ENCODE results near the gene MUC4. TPM values are rescaled to one million over a fixed set of nuclear protein-coding genes. Genes with fewer than 3 reads are reported as not detected.

MUC4 gene
- total and polyA plus RNA-seq, 7 donors: under 0.01 to 195 (median 7.4) TPM; not detected in 1

GRCh38 chr3:195753581-195753980 lies 58.1 kb downstream of the MUC4 start:
- Histone ChIP-seq H3K4me3 (no peak overlapping the region), H3K4me1 (peaks cover 0 to 4% (median 0%) of the 10 kb centered on the region in 4 donors), H3K9me3 (no peaks in the 10 kb centered on the region), H3K36me3 (no peaks in the 10 kb centered on the region), H3K27me3 (peaks cover 4 to 21% (median 4%) of the 10 kb centered on the region in 3 donors), H3K27ac (no peak overlapping the region)
- TF ChIP-seq EP300 (IDR thresholded peaks at IDR 0.05) (no peak), CTCF (IDR thresholded peaks at IDR 0.05) (no peak), POLR2A (IDR thresholded peaks at IDR 0.05) (no peak), POLR2AphosphoS5 (IDR thresholded peaks at IDR 0.05) (no peak)
- intact Hi-C loops (cut with DNase I): no loop called here
- no peak for DNase-seq
- WGBS, 2 donors: 85 to 90% methylated on average over 14 of the region's 14 CpGs

GRCh38 chr3:195752546-195753331 lies 59.0 kb downstream of the MUC4 start:
- Histone ChIP-seq H3K9me3 (no peaks in the 10 kb centered on the region), H3K36me3 (no peaks in the 10 kb centered on the region), H3K4me3 (no peak overlapping the region), H3K4me1 (peaks cover 0 to 8% (median 4%) of the 10 kb centered on the region in 4 donors), H3K27ac (no peak overlapping the region), H3K27me3 (peaks cover 4 to 29% (median 11%) of the 10 kb centered on the region in 3 donors)
- intact Hi-C loops (cut with DNase I): no loop called here
- DNase-seq: no peak
- 81 to 83% methylated on average over 26 of the region's 26 CpGs for WGBS, 2 donors
- TF ChIP-seq CTCF (IDR thresholded peaks at IDR 0.05) (no peak), POLR2AphosphoS5 (IDR thresholded peaks at IDR 0.05) (no peak)

GRCh38 chr3:195752066-195752465 lies 59.7 kb downstream of the MUC4 start:
- Histone ChIP-seq H3K27ac (no peak overlapping the region), H3K9me3 (no peaks in the 10 kb centered on the region), H3K27me3 (peaks cover 4 to 24% (median 11%) of the 10 kb centered on the region in 3 donors), H3K4me3 (no peak overlapping the region), H3K36me3 (no peaks in the 10 kb centered on the region), H3K4me1 (peaks cover 0 to 6% (median 5%) of the 10 kb centered on the region in 4 donors)
- TF ChIP-seq CTCF (IDR thresholded peaks at IDR 0.05): no peak
- no peak for TF ChIP-seq EP300 (IDR thresholded peaks at IDR 0.05)
- no peak for TF ChIP-seq POLR2A (IDR thresholded peaks at IDR 0.05)
- TF ChIP-seq POLR2AphosphoS5 (IDR thresholded peaks at IDR 0.05): no peak
- WGBS, 2 donors: 82 to 88% methylated on average over 13 of the region's 13 CpGs
- intact Hi-C loops (cut with DNase I): no loop called here
- DNase-seq: no peak

GRCh38 chr3:195751560-195751959 lies 60.2 kb downstream of the MUC4 start:
- Histone ChIP-seq H3K27me3 (peaks cover 4 to 18% (median 11%) of the 10 kb centered on the region in 3 donors), H3K4me1 (peaks cover 0 to 6% (median 5%) of the 10 kb centered on the region in 4 donors), H3K27ac (no peak overlapping the region), H3K4me3 (no peak overlapping the region), H3K36me3 (no peaks in the 10 kb centered on the region), H3K9me3 (no peaks in the 10 kb centered on the region)
- 19 to 61% methylated on average over 7 of the region's 7 CpGs for WGBS, 2 donors
- no peak for DNase-seq
- intact Hi-C loops (cut with DNase I): no loop called here
- TF ChIP-seq POLR2A (IDR thresholded peaks at IDR 0.05) (no peak), CTCF (IDR thresholded peaks at IDR 0.05) (no peak)
